Sigmoid colon (tissue), 7 donors: Measurements from ENCODE around the gene TPT1. TPM values are rescaled to one million over a fixed set of nuclear protein-coding genes. Genes with fewer than 3 reads are reported as not detected.

Source experiments
- DNase-seq: peaks from one replicate; pipeline ENCODE4 v3.0.0-alpha.2; 2019
- H3K27ac ChIP-seq, 4 donors: fragments of 200-600 bp; sonication (generic); one replicate each; pipeline ENCODE4 v1.5.1; 2016 to 2019; ENCODE audit warnings: mild to moderate bottlenecking in 1 of 4
- H3K27me3 ChIP-seq, 3 donors: fragments of 200-600 bp; sonication (generic); one replicate each; pipeline ENCODE4 v1.5.1; 2019; ENCODE audit warnings: mild to moderate bottlenecking in 1 of 3
- H3K36me3 ChIP-seq, 4 donors: fragments of 200-600 bp; sonication (generic); one replicate each; pipeline ENCODE4 v1.5.1; 2016 to 2019
- H3K4me1 ChIP-seq, 4 donors: fragments of 200-600 bp; sonication (generic); one replicate each; pipeline ENCODE4 v1.5.1; 2017 to 2019
- H3K4me3 ChIP-seq, 4 donors: fragments of 200-600 bp; sonication (generic); one replicate each; pipeline ENCODE4 v1.5.1; 2017 to 2019; ENCODE audit warnings: mild to moderate bottlenecking in 2 of 4, moderate library complexity in 1 of 4
- H3K9me3 ChIP-seq, 4 donors: fragments of 200-600 bp in 3 of 4; sonication (generic) in 3 of 4; one replicate each; pipeline versions ENCODE4 v1.5.1 to v1.6.1; 2013 to 2019
- EP300 ChIP-seq, 4 donors: sonication (generic); formaldehyde crosslinking; IDR thresholded peaks; one replicate each; pipeline ENCODE4 v1.6.1; 2017; ENCODE audit warnings: antibody characterized with exemption in 4 of 4
- POLR2A ChIP-seq, 2 donors: fragments of 450-650 bp; IDR thresholded peaks; one replicate each; pipeline ENCODE4 v1.6.1; 2016; ENCODE audit warnings: antibody characterized with exemption in 2 of 2, mild to moderate bottlenecking in 2 of 2, moderate library complexity in 2 of 2
- POLR2AphosphoS5 ChIP-seq, 4 donors: sonication (generic); formaldehyde crosslinking; IDR thresholded peaks; one replicate each; pipeline ENCODE4 v1.6.1; 2017; ENCODE audit warnings: antibody characterized with exemption in 4 of 4
- WGBS, 2 donors: extraction: QIAGEN DNeasy Blood & Tissue Kit; methylation state at CpG; one replicate each; pipeline ENCODE4 v1.1.7; 2013; 5-methylcytosine and 5-hydroxymethylcytosine counted together
- intact Hi-C: fragments of 100-400 bp; cut with DNase I; formaldehyde crosslinking; loops from one replicate; pipeline ENCODE4 v1.15.1; 2023
- polyA plus RNA-seq, 3 donors: library from polyadenylated mRNA; stranded (reverse); fragments of 200-250 nt; gene quantifications; one replicate each; pipeline ENCODE4 v1.2.3, GENCODE V29; 2013
- total RNA-seq, 4 donors: library from RNA; depleted of rRNA; stranded (reverse); fragments of >200 nt; gene quantifications; one replicate each; pipeline ENCODE4 v1.1.0, GENCODE V29; 2016
- TF ChIP-seq, protein P1 (sequence below), 4 experiments: fragments of 450-650 bp in 3 of 4; fragments of 200-600 bp in 1 of 4; IDR thresholded peaks; one replicate each; pipeline ENCODE4 v1.5.1; 2016 to 2019; ENCODE audit warnings: antibody characterized with exemption in 4 of 4, mild to moderate bottlenecking in 3 of 4, moderate library complexity in 2 of 4
- donor health status: healthy with polysubstance abuse.
- donor health status: Bipolar disorder and iron deficiency.
- donor health status: healthy.

TPT1 gene
- total and polyA plus RNA-seq, 7 donors = 3,556 to 14,118 (median 5,645) TPM

DNA sequence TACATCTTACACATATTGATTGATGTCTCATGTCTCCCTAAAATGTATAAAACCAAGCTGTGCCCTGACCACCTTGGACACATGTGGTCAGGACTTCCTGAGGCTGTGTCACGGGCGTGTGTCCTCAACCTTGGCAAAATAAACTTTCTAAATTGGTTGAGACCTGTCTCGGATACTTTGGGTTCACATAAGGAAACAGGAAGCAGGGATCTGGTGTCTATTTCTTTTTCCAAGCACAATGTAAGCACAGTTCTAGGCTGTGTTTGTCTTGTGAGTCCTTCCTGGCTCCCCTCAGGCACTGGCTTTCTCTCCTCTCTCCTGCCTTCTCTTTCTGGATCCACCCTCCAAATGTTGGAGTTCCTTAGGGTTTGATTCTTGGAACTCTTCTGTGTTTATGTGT is 27.6 kb upstream of the TPT1 start:
- H3K36me3 ChIP-seq = peaks cover 0 to 15% (median 2%) of the 10 kb centered on the region in 4 donors
- TF ChIP-seq, protein P1, sequence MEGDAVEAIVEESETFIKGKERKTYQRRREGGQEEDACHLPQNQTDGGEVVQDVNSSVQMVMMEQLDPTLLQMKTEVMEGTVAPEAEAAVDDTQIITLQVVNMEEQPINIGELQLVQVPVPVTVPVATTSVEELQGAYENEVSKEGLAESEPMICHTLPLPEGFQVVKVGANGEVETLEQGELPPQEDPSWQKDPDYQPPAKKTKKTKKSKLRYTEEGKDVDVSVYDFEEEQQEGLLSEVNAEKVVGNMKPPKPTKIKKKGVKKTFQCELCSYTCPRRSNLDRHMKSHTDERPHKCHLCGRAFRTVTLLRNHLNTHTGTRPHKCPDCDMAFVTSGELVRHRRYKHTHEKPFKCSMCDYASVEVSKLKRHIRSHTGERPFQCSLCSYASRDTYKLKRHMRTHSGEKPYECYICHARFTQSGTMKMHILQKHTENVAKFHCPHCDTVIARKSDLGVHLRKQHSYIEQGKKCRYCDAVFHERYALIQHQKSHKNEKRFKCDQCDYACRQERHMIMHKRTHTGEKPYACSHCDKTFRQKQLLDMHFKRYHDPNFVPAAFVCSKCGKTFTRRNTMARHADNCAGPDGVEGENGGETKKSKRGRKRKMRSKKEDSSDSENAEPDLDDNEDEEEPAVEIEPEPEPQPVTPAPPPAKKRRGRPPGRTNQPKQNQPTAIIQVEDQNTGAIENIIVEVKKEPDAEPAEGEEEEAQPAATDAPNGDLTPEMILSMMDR (IDR thresholded peaks at IDR 0.05) = no peak
- no peak for TF ChIP-seq POLR2AphosphoS5 (IDR thresholded peaks at IDR 0.05)
- TF ChIP-seq EP300 (IDR thresholded peaks at IDR 0.05) = no peak
- no peak for TF ChIP-seq POLR2A (IDR thresholded peaks at IDR 0.05)
- no peak overlapping the region for H3K4me3 ChIP-seq
- H3K9me3 ChIP-seq = no peaks in the 10 kb centered on the region
- H3K27me3 ChIP-seq = no peaks in the 10 kb centered on the region
- intact Hi-C loops = no loop called here
- H3K4me1 ChIP-seq = peaks cover 0 to 11% (median 10%) of the 10 kb centered on the region in 4 donors
- DNase-seq = no peak
- no peak overlapping the region for H3K27ac ChIP-seq
- 6 to 34% methylated on average over 3 of the region's 3 CpGs for WGBS, 2 donors

DNA sequence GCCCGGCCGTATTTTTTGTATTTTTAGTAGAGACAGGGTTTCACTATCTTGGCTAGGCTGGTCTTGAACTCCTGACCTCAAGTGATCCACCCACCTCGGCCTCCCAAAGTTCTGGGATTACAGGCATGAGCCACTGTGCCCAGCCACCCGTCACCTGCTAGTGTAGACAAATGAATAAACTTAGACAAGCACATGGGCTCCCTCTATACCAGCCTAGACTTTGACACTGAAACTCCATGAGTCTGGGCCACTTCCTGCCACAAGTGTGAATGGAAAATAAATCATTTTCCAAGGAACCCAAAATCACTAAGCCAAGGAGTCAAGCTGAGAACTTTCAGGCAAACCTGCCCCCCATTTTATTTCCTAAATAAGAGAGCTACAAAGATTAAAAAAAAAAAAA is 27.0 kb upstream of the TPT1 start:
- intact Hi-C loops = no loop called here
- no peaks in the 10 kb centered on the region for H3K9me3 ChIP-seq
- no peak for DNase-seq
- no peak overlapping the region for H3K4me3 ChIP-seq
- H3K27ac ChIP-seq = no peak overlapping the region
- H3K36me3 ChIP-seq = peaks cover 0 to 15% (median 2%) of the 10 kb centered on the region in 4 donors
- no peak for TF ChIP-seq POLR2A (IDR thresholded peaks at IDR 0.05)
- TF ChIP-seq, protein P1 (IDR thresholded peaks at IDR 0.05) = no peak
- no peak for TF ChIP-seq POLR2AphosphoS5 (IDR thresholded peaks at IDR 0.05)
- TF ChIP-seq EP300 (IDR thresholded peaks at IDR 0.05) = no peak
- 67 to 74% methylated on average over 4 of the region's 4 CpGs for WGBS, 2 donors
- no peaks in the 10 kb centered on the region for H3K27me3 ChIP-seq
- peaks cover 0 to 11% (median 10%) of the 10 kb centered on the region in 4 donors for H3K4me1 ChIP-seq

DNA sequence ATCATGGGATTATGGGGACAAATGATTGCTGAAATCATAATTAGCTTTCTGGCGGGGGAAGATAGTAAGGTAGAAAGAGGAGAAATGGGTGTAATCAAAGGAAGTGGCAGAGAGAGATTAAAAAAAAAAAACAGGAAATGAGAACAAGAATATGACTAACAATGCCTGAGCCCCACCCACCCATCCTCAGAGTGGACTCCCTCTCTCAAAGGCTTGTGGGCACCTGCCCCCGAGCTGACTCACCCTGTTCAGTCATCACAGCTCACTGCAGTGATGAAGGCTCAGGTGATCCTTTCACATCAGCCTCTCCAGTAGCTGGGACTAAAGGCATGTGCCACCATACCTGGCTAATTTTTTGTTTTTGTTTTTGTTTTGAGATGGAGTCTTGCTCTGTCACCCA is 26.4 kb upstream of the TPT1 start:
- no peaks in the 10 kb centered on the region for H3K9me3 ChIP-seq
- intact Hi-C loops = no loop called here
- peaks cover 0 to 11% (median 10%) of the 10 kb centered on the region in 4 donors for H3K4me1 ChIP-seq
- WGBS, 2 donors = 20 to 30% methylated on average over 2 of the region's 2 CpGs
- no peaks in the 10 kb centered on the region for H3K27me3 ChIP-seq
- H3K4me3 ChIP-seq = no peak overlapping the region
- no peak overlapping the region for H3K27ac ChIP-seq
- TF ChIP-seq, protein P1 (IDR thresholded peaks at IDR 0.05) = no peak
- TF ChIP-seq EP300 (IDR thresholded peaks at IDR 0.05) (no peak), POLR2A (IDR thresholded peaks at IDR 0.05) (no peak), POLR2AphosphoS5 (IDR thresholded peaks at IDR 0.05) (no peak)
- peaks cover 0 to 20% (median 5%) of the 10 kb centered on the region in 4 donors for H3K36me3 ChIP-seq
- no peak for DNase-seq

DNA sequence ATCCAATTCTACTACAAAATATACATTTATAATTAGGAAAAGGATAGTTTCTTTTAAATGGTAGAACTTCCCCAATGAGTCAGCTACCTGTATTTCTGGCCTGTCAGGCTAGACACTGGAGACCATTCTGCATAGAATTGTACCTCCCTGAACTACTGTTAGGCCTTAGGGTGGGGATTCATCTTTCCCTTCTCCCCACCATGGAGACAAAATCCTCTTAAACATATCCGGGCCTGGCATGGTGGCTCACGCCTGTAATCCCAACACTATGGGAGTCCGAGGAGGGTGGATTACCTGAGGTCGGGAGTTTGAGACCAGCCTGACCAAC is 24.5 kb upstream of the TPT1 start:
- peaks cover 0 to 1% (median under 1%) of the 10 kb centered on the region in 4 donors for H3K4me1 ChIP-seq
- TF ChIP-seq POLR2A (IDR thresholded peaks at IDR 0.05) (no peak), EP300 (IDR thresholded peaks at IDR 0.05) (no peak), POLR2AphosphoS5 (IDR thresholded peaks at IDR 0.05) (no peak)
- TF ChIP-seq, protein P1 (IDR thresholded peaks at IDR 0.05) = no peak
- H3K9me3 ChIP-seq = no peaks in the 10 kb centered on the region
- DNase-seq = no peak
- H3K4me3 ChIP-seq = no peak overlapping the region
- 95% methylated on average over 4 of the region's 4 CpGs for WGBS, 2 donors
- H3K27ac ChIP-seq = no peak overlapping the region
- peaks cover 0 to 36% (median 6%) of the 10 kb centered on the region in 4 donors for H3K36me3 ChIP-seq
- intact Hi-C loops = no loop called here
- H3K27me3 ChIP-seq = no peaks in the 10 kb centered on the region

DNA sequence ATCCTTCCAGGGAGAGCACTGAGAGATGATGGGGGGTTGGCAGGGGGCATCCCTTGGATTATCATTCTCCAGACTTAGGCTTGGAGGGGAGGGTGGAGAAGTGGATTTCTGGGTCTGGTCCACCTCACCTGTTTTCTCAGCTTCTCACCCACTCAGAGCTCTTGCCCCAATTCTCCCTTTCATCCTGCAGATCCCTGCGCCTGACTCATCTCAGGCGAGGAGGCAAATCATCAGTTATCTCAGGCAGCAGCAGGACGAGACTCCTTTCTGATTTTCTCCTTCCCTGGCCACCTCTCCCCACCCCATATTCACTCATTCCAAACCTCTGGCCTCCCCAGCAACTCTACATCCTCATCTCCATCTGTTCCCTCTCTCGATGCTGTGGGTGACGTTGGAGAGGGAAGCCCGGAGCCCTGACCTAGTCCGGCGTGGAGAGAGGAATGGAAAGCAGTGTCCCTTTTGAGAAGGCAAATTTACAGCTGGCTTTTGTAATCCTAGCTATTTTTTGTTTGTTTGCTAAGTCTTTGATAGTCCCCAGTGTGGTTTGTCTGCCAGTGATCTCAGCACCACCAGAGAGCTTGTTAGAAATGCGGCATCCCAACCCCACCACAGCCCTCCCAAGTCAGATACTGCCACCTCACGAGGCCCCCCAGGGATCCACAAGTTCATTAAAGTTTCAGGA is 24.0 kb upstream of the TPT1 start:
- 93 to 96% methylated on average over 10 of the region's 10 CpGs for WGBS, 2 donors
- intact Hi-C loops = no loop called here
- no peak overlapping the region for H3K4me3 ChIP-seq
- H3K36me3 ChIP-seq = peaks cover 0 to 36% (median 5%) of the 10 kb centered on the region in 4 donors
- H3K27ac ChIP-seq = no peak overlapping the region
- no peak for DNase-seq
- no peaks in the 10 kb centered on the region for H3K9me3 ChIP-seq
- TF ChIP-seq, protein P1 (IDR thresholded peaks at IDR 0.05) = no peak
- no peak for TF ChIP-seq EP300 (IDR thresholded peaks at IDR 0.05)
- TF ChIP-seq POLR2AphosphoS5 (IDR thresholded peaks at IDR 0.05) = no peak
- no peak for TF ChIP-seq POLR2A (IDR thresholded peaks at IDR 0.05)
- H3K27me3 ChIP-seq = no peaks in the 10 kb centered on the region
- H3K4me1 ChIP-seq = no peaks in the 10 kb centered on the region
